Measurements from ENCODE around the gene APH1A.
A peak's percentile ranks its signal among the peaks of the same experiment; 100 is the strongest.
"Not testable (repeated sequence)": the region's sequence is repeated elsewhere in the genome, so short reads cannot be mapped to it uniquely, and the experiment has no call there.

The APH1A gene

GRCh38 chr1:150268705-150269403 is at the start of gene APH1A:
APH1A (minus strand) TSS chr1:150269016; CDS start chr1:150268810, 206 bp downstream.
- intact Hi-C loops (cut with DNase I), result no loop called here
- DNase-seq, result peak; percentile 95 to 100 (median 98)

DNA sequence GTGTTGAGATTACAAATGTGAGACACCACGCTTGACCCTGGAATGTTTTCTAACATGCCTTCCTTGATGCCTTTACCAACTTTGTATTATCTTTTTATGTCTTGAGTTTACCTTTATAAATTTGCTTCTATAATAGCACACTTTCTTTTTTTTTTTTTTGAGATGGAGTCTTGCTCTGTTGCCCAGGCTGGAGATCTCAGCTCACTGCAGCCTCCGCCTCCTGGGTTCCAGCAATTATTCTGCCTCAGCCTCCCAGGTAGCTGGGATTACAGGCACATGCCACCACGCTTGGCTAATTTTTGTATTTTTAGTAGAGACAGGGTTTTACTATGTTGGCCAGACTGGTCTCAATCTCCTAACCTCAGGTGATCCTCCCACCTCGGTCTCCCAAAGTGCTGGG is 45.9 kb upstream of the APH1A start:
- intact Hi-C loops (cut with DNase I), result not testable (repeated sequence)
- peak in 1 of 10 donors; percentile 25 for DNase-seq

DNA sequence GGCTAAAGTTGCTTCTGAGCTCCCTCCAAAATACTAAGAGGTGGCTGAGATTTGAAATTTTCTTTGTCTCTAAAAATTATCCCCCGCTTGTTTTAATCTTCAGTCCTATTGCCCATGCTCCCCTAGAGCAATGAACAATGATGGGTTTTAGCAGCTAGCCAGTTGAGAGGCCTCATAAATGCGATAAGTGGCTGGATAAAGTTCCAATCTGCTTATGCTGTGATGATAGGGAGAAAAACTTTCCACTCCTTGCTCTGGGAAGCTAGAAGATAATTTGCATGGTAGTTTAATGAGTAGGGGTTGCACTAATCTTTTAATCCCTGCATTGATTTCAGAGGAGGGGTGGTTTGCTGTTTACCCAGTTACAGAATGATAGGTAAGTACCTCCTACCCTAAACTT is 42.9 kb upstream of the APH1A start:
- intact Hi-C loops (cut with DNase I), result no loop called here
- no peak for DNase-seq

- DNase-seq, result no peak
- intact Hi-C loops (cut with DNase I), result no loop called here
These were observed 41.1 kb upstream of the APH1A start for GRCh38 chr1:150309758-150310508.

GRCh38 chr1:150308585-150308984 is 39.8 kb upstream of the APH1A start:
- intact Hi-C loops (cut with DNase I), result not testable (repeated sequence)

GRCh38 chr1:150302902-150303301 is 34.1 kb upstream of the APH1A start:
- no peak for DNase-seq
- intact Hi-C loops (cut with DNase I), result no loop called here

More at GRCh38 chr1:150308585-150308984, 39.8 kb upstream of the APH1A start:
- DNase-seq, result not testable (repeated sequence)

GRCh38 chr1:150302338-150302737 is 33.5 kb upstream of the APH1A start:
- intact Hi-C loops (cut with DNase I), result no loop called here
- DNase-seq, result peak; percentile 24 to 95 (median 72)

DNA sequence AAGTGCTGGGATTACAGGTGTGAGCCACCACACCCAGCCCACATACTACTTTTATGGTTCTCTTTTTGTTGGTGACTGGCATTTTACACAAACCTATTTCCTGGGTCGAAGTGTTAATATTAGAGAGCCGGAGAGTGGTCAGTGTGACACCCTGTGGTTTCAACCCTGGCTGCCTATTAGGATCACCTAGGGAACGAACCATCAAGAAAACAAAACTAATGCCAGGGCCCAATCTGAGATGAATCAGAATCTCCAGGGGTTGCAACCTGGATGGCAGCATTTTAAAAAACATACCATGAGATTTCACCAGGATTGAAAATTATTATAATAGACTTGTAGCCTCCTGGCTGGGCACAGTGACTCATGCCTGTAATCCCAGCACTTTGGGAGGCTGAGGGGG is 30.9 kb upstream of the APH1A start:
- peak in 1 of 10 donors; percentile 12 for DNase-seq
- intact Hi-C loops (cut with DNase I), result no loop called here

DNA sequence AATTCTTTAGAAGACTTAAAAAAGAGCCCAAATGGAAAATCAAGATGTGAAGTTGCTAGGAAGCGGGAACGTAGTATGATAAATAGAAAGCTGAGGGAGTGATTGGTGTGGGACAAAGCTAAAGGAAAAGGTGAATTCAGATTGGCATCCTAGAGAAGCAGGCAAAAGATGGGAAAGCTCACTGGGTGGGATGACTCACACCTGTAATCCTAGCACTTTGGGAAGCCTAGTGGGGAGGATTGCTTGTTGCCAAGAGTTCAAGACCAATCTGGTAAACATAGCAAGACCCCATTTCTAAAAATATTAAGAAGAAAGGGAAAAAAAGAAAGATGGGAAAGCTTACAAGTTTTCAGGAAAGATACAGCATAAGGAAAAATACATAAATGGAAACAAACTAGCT is 26.7 kb upstream of the APH1A start:
- DNase-seq, result no peak
- intact Hi-C loops (cut with DNase I), result no loop called here

DNA sequence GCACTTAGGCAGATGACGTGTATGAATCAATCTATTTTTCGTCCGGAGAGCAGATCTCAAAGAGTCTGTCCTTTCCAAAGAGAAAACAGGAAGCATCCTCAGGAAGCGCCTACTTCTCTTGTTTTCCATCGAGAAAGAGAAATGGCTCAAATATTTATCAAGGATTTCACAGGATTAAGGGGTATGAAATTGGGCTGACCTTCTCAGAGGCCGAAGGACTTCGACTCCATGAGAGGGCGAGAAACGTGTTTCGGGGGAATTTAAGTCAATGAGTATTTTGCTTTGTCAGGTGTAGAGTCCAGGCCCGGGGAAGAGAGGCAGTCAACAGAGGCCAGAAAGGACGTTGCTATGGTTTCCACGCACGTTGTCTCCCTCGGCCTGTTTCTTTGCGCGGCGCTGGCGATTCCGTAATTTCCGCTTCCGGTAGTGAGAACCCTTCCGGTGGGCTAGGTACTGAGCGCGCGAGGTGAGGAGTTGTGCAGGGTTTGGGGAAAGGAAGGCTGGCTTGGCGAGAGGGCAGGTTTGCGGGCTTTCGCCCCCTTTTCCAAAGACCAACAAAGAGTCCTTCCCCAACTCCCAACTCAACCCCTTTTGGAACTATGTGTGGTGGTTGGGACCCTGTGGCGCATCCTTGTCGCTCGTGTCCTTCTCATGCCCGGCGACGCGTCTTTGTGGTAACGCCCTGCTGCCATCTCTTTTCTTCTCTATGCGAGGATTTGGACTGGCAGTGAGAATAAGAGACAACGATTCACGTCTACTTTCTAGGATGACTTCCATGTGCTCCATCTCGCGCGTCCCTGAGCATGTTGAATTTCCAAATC is 24.8 kb upstream of the APH1A start, which contains the start of gene MRPS21:
Gene MRPS21 (plus strand): TSS at position 429 of the 821 bp plus-strand sequence. CDS start 506 bp downstream, outside the sequence.
- peak; percentile 80 to 98 (median 92) for DNase-seq
- intact Hi-C loops (cut with DNase I), result no loop called here

GRCh38 chr1:150288822-150289221 is 20.0 kb upstream of the APH1A start:
- intact Hi-C loops (cut with DNase I), result loop anchor here (10.0 kb wide), 1 partner anchor 54 kb away; the partner anchor contains the start of gene ANP32E
- DNase-seq, result no peak

- intact Hi-C loops (cut with DNase I), result loop anchor here (10.0 kb wide), 1 partner anchor 54 kb away; the partner anchor contains the start of gene ANP32E
These were observed 19.6 kb upstream of the APH1A start for GRCh38 chr1:150288382-150288781.

DNA sequence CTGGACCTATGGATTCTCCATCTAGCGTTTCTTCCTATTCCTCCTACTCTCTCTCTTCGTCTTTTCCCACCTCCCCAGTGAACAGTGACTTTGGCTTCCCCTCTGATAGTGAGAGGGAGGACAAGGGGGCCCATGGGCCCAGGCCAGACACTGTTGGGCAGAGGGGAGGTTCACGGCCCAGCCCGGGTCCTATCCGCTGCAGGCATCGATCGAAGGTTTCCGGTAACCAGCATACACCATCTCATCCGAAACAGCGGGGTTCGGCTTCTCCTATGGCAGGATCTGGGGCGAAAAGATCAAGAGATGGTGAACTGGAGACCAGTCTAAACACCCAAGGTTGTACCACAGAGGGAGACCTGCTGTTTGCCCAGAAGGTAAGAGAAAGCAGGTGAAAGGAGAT is 14.4 kb upstream of the APH1A start:
- intact Hi-C loops (cut with DNase I), result loop anchor here (10.0 kb wide), 1 partner anchor 48 kb away; the partner anchor contains the start of gene ANP32E
- no peak for DNase-seq

More at GRCh38 chr1:150288382-150288781, 19.6 kb upstream of the APH1A start:
- DNase-seq, result no peak

DNA sequence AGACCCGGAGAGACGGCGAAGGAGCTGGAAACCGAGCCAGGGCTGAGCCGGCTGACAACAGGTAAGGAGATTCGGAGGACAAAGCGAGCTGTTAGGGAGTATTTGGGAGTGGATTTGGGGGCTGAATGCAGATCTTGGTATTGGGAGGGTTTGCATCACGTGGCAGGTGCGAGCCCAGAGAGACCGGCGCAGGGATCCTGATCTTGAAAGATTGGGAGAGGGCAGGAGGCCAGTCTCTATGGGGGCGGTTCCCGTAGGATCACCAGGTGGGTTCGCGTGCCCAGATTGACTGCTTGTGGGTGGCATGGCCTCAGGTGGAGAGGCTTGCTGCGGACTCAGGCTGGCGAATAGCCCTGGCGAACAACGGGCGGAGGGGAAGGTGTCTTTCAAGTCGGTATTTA is 13.7 kb upstream of the APH1A start:
- DNase-seq, result peak in 4 of 10 donors; percentile 17 to 87 (median 62)
- intact Hi-C loops (cut with DNase I), result loop anchor here (10.0 kb wide), 1 partner anchor 48 kb away; the partner anchor contains the start of gene ANP32E

DNA sequence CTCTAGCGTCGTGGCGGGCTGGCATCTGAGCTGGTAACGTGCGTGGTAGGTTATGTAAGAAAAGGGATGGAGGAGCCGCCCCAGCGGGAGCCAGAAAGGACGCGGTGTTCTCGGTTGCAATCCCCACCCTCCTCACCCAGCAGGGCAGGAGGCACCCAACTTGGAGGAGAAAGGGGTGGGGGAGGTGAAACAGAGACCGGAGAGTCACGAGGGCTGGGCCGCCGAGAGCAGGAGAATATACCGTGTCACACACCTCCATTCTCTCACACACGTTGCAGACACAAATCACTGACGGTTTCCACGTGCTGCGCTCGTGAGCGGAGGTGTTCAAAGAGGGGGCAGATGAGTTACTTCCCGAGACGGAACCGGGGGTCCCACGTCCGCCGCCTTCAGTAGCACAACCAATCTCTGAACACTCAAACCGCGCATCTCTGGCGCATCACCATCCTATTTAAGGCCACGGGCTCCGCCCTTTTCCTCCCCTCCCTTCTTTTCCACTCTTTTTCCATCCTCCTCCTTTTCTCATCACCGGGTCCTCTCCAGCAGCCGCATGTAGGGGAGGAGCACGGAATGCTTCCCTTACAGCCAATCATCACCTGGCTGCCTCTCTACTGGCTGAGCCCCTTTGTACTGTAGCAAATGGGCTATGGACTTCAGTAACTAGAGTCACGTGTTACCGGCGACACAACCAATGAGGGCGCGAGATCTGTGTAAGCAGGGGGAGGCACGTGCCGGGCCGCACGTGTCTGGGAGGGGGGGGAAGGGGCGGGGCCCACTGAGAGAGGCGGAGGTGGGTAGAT is 13.1 kb upstream of the APH1A start, which contains the start of gene CIART:
Gene CIART (plus strand): TSS at position 797 of the 800 bp plus-strand sequence. CDS start 714 bp downstream, outside the sequence.
- DNase-seq, result peak; percentile 84 to 99 (median 94)
- intact Hi-C loops (cut with DNase I), result loop anchor here (1.0 to 10.0 kb wide), 2 partner anchors 25 to 47 kb away; partner anchors contain the start of genes ANP32E and CA14

DNA sequence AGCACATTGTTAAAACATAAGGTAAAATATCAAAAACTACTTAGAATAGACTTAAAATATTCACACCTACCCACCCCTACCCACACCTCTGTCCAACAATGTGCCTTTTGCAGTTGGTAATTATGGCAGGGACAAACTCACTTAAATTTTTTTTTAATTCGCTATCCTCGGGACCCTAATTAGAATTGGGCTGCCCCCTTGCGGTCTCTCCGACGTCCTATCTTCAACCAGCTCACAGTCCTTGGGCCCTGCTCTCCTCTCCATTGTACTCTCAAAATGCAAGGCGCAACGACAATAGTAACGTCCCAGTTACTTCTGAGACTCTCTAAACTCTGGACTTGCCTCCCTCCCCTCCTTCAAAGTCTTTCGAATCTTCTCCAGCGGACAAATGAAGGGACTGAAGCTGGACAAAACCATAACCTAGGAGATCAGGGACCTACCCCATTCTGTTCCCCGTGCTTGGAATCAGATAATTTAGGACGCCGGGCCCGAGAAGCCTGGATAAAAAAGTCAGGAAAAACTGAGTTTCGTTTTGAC is 12.5 kb upstream of the APH1A start:
- intact Hi-C loops (cut with DNase I), result loop anchor here (1.0 to 10.0 kb wide), 2 partner anchors 24 to 46 kb away; partner anchors contain the start of genes ANP32E and CA14
- peak in 8 of 10 donors; percentile 55 to 94 (median 74) for DNase-seq

- no peak for DNase-seq
- intact Hi-C loops (cut with DNase I), result loop anchor here (10.0 kb wide), 1 partner anchor 45 kb away; the partner anchor contains the start of gene ANP32E
These were observed 11.4 kb upstream of the APH1A start for GRCh38 chr1:150280138-150280707.

- DNase-seq, result no peak
- intact Hi-C loops (cut with DNase I), result no loop called here
These were observed 4.5 kb upstream of the APH1A start for GRCh38 chr1:150273311-150273710.
